ENCODE data around the gene SYT9. TPM values are rescaled to one million over a fixed set of nuclear protein-coding genes. Genes with fewer than 3 reads are reported as not detected.

SYT9 gene
- total and polyA plus RNA-seq, 2 of the 8 experiments (the other 6 are each of a cell fraction or from before 2014, with no cell fraction given), result 1.5 to 2.9 TPM

DNA sequence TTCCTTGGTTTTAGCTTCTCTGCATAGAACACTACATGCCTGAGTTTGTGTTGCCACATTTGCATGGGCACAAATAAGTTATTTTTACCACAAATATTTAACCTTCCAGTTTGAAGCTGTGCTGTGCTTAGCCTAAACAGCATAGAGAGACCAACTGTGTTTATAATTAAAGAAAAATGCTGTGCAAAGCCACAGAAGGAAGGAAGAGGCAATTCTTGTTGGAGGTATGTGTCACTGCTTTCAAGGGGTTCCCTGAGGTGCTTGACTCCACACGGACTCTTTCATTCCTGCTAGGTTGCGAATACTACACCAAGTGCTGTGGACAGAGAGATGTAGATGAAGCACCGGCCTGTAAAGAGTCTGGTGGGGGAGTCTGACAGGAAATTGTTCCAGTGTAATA, 186.0 kb downstream of the SYT9 start:
- Histone ChIP-seq H3K14ac (ENCODE audit: insufficient read length) (no peak overlapping the region), H3K36me3 (ENCODE audit: control insufficient read depth in 2 of 4, insufficient read depth in 4 of 4, low read length in 3 of 4) (no peaks in the 10 kb centered on the region), H2BK12ac (ENCODE audit: low read depth, low read length) (no peak overlapping the region), H3K79me2 (ENCODE audit: control insufficient read depth in 1 of 2, insufficient read depth in 2 of 2, low read length in 2 of 2) (no peaks in the 10 kb centered on the region), H4K20me1 (replicated peaks in 1 of 2; ENCODE audit: control insufficient read depth in 1 of 2, insufficient read depth in 2 of 2, low read length in 2 of 2) (no peaks in the 10 kb centered on the region), H3K4me1 (replicated peaks in 1 of 4; ENCODE audit: control insufficient read depth in 3 of 4, insufficient read depth in 4 of 4, low read length in 3 of 4) (peaks cover 0 to 3% (median 0%) of the 10 kb centered on the region in 4 experiments; a peak in 2 of 7 replicates), H4K8ac (ENCODE audit: extremely low read depth, insufficient read depth, low read length) (no peak overlapping the region), H2BK5ac (ENCODE audit: low read depth, low read length) (no peak overlapping the region), H3K9ac (replicated peaks in 1 of 4; ENCODE audit: extremely low read depth in 1 of 4, low read depth in 3 of 4, low read length in 3 of 4) (no peak overlapping the region), H2BK15ac (ENCODE audit: low read length) (no peak overlapping the region), H2AFZ (ENCODE audit: low read length) (no peak overlapping the region), H3K23ac (ENCODE audit: insufficient read length) (no peak overlapping the region), H2BK20ac (ENCODE audit: low read length) (no peak overlapping the region), H2AK5ac (ENCODE audit: low read depth, low read length) (no peak overlapping the region), H3K4me2 (ENCODE audit: insufficient read depth in 1 of 2, low read depth in 2 of 2, low read length in 2 of 2) (no peak overlapping the region), H3K27me3 (replicated peaks in 1 of 4; ENCODE audit: control insufficient read depth in 3 of 4, extremely low read depth in 1 of 4, insufficient read depth in 3 of 4, low read length in 3 of 4) (no peaks in the 10 kb centered on the region), H3K4ac (replicated peaks; ENCODE audit: insufficient read length, low read depth, low read length) (no peak overlapping the region), H4K5ac (ENCODE audit: insufficient read length, low read depth, low read length) (no peak overlapping the region), H3K9me3 (ENCODE audit: insufficient read depth in 2 of 2, low read depth in 1 of 2, low read length in 1 of 2) (no peaks in the 10 kb centered on the region), H3K79me1 (ENCODE audit: low read depth, low read length) (no peaks in the 10 kb centered on the region; the same call in 1 of the 2 replicates), H3K56ac (replicated peaks; ENCODE audit: insufficient read length, low read depth, low read length) (no peak overlapping the region), H4K91ac (replicated peaks; ENCODE audit: insufficient read length, low read length) (no peak overlapping the region), H3K23me2 (ENCODE audit: low read depth, low read length) (no peaks in the 10 kb centered on the region), H2BK120ac (replicated peaks; ENCODE audit: low read depth, low read length) (no peak overlapping the region), H3K4me3 (ENCODE audit: extremely low read depth in 1 of 4, insufficient read depth in 2 of 4, low read depth in 3 of 4, low read length in 4 of 4) (no peak overlapping the region), H3K18ac (ENCODE audit: extremely low read depth, low read length) (no peak overlapping the region), H3K27ac (ENCODE audit: low read depth, low read length) (no peak overlapping the region)
- WGBS, 2 experiments (ENCODE audit: extremely low coverage in 1 of 2, insufficient coverage in 1 of 2, insufficient read length in 1 of 2, insufficient replicate concordance in 2 of 2, low coverage in 1 of 2, low lambda C conversion rate in 2 of 2, missing lambda C conversion rate in 1 of 2), result 93% methylated on average over 3 of the region's 3 CpGs; no CpG with 5 or more reads in 1 of the 2 experiments
- CTCF ChIA-PET (ENCODE audit: partially characterized antibody), result interaction anchor here (1.2 to 3.9 kb wide), 4 partner anchors 10 to 294 kb away, joined by 3 to 20 read pairs (median 5); no protein-coding TSS in a partner anchor
- TF ChIP-seq GABPA (IDR thresholded peaks at IDR 0.05; ENCODE audit: borderline replicate concordance, insufficient read depth, low read length) (no peak), RFX5 (IDR thresholded peaks at IDR 0.05; ENCODE audit: borderline replicate concordance, low read depth, low read length) (no peak), JUN (IDR thresholded peaks at IDR 0.05; ENCODE audit: low read depth, low read length) (no peak), TEAD4 (IDR thresholded peaks at IDR 0.05; ENCODE audit: low read depth, low read length) (no peak)
- no peak for DNase-seq (ENCODE audit: low read depth in 1 of 2, low spot score in 2 of 2)
- FAIRE-seq, result no peak
- POLR2A ChIA-PET (ENCODE audit: partially characterized antibody), result no interaction called here

Measured in H1 (cell line).